Endometrial microvascular endothelial cells (primary cell): ENCODE data around the gene SPRYD3. TPM values are rescaled to one million over a fixed set of nuclear protein-coding genes. Genes with fewer than 3 reads are reported as not detected.

Experiments
- in situ Hi-C: cut with HindIII; loops from 2 replicates; pipeline ENCODE4 v1.10.0; 2017; ENCODE audit warnings: low sequenced_read_pairs, low pct_unique_long_range_greater_than_20kb; ENCODE audit errors: inconsistent ontology term
- total RNA-seq: library from RNA; depleted of rRNA; stranded (reverse); fragments of >200 nt; gene quantifications from one replicate; pipeline ENCODE4 v1.2.3, GENCODE V29; 2015; ENCODE audit errors: inconsistent ontology term

The SPRYD3 gene
- total RNA-seq, 1 donor from 2014 or later: 34.1 TPM

DNA sequence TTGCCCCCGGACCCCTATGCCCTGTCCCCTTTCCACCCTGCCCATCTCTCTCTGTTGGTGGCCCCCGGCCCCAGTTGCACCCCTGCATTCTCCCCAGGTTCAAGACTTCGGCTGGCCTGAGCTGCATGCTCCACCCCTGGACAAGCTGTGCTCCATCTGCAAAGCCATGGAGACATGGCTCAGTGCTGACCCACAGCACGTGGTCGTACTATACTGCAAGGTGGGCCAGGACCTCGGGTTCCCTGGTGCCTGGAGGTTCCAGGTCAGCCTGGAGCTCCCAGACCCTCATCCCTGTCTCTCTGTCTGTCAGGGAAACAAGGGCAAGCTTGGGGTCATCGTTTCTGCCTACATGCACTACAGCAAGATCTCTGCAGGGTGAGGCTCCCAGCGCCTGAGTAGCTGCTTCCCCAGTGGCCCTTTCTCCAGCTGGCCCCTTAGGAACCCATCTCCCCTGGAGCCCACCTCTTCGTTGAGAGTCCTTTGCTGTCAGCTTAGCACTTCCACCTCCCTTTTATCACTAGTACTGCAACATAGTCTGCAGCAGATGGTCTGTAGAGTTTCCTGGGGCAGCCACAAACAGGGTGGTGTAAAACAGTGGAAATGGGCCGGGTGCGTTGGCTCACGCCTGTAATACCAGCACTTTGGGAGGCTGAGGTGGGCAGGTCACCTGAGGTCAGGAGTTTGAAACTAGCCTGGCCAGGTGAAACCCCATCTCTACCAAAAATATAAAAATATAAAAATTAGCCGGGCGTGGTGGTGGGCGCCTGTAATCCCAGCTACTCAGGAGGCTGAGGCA, 23.5 kb downstream of the SPRYD3 start:
- in situ Hi-C loops: no loop called here

DNA sequence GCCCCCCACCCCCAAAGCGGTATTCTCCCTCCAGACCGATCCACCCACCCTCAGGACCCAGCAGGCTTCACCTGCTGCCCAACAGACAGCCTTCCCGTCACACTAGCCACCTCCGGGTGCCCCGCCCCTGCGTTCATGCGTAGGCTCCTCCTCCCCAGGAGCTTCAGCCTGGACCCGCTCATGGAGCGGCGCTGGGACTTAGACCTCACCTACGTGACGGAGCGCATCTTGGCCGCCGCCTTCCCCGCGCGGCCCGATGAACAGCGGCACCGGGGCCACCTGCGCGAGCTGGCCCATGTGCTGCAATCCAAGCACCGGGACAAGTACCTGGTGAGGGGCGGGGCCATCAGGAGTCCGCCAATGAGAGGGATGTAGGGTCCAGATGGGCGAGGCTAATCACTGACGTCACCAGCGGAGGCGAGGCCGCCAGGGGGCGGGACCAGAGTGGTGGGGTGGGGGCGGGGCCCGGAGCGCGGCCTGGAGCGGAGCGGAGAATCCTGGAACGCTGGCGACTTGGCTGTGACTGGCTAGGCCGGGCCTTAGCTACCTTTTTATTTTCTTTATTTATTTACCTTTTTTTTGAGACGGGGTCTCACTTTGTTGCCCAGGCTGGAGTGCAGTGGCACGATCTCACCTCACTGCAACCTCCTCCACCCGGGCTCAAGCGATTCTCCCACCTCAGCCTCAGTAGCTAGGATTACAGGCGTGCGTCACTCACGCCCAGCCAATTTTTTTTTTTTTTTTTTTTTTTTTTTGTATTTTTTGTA, 24.9 kb downstream of the SPRYD3 start:
- in situ Hi-C loops: no loop called here

DNA sequence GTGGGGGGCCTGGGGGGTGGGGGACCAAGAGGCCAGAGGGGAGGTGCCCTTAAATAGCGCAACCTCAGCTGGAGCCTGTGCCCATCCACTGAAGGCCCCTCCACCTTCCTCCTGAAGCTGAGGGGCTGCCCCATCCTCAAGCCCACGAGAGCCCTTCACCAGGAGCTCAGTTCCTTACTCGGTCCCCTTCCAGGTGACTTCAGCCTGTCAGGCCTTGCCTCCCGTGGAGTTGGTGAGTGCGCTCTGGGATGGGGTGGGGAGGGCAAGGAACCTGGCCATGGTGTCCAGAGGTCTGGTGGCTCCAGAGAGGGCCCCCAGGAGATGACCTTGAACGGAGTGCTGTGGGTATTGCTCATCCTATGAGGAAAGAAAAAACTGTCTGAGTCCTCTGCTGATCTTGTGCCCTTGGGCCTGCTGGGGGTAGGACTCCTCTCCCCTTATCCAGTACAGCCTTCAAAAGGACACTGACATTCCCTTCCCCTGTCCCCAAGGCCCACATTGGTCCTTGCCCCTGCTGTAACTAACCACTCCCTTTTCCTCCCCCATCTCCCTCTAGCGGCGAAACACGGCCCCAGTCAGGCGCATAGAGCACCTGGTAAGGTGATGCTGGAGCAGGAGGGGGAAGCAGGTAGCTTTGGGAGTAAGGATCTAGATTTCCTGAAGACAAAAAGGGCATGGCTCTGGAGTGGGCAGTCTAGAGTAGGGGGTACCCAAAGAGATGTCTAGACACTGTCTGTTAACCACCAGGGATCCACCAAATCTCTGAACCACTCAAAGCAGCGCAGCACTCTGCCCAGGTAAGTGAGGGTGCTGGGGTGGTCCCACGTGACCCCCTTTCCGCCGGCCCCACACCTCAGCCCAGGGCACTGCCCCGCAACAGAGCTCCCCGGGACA, 25.7 kb downstream of the SPRYD3 start:
- in situ Hi-C loops: no loop called here

- in situ Hi-C loops: no loop called here
Observed at GRCh38 chr12:53052419-53053217, 26.6 kb downstream of the SPRYD3 start.

DNA sequence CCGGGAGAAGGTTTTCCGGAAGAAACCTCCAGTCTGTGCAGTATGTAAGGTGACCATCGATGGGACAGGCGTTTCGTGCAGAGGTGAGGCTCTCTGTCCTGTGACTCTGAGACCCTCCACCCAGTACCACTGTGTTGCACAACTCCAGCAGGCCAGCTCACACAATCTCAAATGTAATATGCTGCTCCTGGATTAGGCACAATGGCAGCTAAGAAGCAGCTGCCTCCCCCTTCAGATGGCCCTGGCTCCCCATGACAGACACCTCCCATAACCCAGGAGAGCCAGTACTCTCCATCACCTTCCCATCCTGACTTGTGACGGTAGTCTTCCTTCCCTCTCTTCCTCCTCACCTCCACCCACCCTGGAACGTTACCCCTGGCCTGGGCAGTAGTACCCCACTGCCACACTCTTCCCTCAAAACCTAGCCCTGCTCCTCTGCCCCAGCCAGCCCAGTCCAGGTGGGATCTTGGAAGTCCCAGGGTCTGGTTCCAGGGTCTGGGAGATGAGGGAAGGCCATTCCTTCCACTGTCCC, 27.2 kb downstream of the SPRYD3 start:
- in situ Hi-C loops: no loop called here

GRCh38 chr12:53051058-53051880, 27.9 kb downstream of the SPRYD3 start:
- in situ Hi-C loops: no loop called here

GRCh38 chr12:53050426-53051057, 28.6 kb downstream of the SPRYD3 start:
- in situ Hi-C loops: no loop called here

DNA sequence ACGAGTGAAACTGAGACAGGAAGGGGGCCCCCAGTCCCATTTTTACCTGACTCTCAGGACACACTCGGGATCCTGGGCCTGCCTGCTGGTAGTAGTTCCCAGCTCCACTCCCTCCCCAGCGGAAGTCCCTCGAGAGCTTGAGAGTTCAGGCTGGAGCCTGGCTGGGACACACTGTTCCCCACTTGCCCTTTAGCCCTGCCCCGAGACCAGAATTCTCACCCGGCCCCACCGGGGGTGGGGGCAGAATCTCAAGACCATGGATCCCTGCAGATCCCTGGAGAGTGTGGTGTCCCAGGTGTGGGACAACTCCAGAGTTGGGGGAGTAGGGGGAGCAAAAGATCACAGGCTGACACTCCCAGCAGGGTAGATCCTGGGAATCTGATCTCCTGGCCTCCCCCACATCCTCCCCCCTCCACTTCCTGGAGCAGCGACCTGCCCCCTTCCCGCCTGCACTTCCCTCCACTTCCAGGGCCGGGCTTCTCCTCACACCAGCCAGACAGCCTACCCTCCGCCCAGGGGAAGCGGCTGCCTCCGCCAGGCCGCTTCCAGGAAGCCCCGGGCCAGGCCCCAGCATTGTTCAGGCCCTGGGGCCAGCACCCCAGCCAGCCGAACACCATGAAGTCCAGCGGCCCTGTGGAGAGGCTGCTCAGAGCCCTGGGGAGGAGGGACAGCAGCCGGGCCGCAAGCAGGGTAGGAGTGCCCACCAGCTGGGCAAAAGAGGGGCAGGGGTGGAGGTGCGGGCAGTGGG, 29.4 kb downstream of the SPRYD3 start, which contains the start of gene TNS2:
TNS2 (plus strand) TSS at position 495 of the 748 bp plus-strand sequence; CDS start at position 616, 121 bp downstream.
- in situ Hi-C loops: no loop called here

GRCh38 chr12:53048780-53049401, 30.3 kb downstream of the SPRYD3 start:
- in situ Hi-C loops: no loop called here

DNA sequence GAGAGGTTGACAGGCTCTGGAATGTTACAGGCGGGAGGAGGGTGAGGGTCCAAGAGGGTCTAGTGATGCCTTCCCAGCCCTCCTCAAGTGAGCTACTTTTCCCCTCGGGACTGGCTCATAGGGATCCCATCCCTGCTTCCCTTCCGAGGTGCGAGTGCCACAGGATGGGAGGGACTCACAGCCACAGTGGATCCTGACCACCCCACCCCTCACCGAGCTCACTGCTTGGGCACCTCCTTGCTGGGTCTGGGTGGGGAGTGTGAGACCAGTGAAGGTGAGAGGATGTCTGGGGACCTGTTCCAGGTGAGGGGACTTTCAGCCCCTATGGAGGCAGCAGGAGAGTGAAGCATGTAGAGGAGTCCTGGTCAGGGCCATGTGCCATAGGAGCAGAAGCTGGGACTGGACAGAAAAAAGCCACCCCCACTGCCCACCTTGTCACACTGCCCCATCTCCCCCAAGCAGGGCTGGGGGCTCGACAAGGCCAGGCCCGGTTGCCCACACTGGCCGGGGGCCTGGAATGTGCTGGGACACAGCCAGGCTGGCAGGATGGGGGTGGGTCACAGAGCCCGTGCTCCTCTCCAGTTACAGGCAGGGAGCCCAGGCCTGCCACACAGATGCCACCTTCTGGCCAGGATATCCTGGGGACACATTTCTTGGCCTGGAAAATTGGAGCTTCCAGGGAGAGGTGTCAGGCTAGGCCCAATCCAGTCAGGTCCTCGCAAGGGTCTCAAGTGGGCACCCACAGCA, 31.0 kb downstream of the SPRYD3 start:
- in situ Hi-C loops: no loop called here

DNA sequence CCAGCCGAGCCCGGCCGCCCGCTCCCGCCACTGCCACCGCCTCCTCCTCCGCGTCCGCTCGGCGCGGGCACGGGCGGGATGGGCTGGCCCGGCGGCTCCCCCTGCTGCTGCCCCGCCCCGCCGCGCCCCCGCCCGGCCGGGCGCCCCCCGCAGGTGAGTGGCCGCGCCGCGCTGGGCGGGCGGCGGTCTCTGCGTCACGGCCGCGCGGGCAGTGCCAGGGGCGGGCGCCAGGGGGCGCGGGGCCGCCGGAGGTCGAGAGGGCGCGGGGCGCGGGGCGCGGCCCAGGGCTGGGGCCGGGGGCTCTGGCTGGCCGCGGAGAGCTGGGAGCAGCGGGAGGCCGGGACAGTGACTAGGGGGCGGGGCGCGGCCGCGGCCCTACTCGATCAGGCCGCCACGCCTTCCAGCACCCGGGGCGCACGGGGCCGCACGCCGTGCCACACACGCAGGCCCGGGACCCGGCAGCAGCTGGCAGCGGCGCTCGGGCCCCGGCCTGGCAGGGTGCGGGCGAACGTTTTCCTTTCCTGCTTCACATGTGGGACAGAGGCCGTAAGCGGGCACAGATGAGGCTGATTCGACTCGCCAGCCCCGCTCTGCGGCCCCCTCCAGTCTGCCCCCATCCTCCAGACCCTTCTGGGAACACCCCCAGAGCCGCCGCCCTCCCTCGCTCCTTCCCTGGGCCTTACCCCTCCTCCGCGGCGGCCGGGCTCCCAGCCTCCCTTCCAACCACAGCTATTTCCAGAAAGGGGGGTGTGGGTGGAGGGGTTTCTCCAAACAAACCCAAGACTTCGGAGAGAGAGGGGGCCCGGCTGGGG, 31.8 kb downstream of the SPRYD3 start:
- in situ Hi-C loops: no loop called here

DNA sequence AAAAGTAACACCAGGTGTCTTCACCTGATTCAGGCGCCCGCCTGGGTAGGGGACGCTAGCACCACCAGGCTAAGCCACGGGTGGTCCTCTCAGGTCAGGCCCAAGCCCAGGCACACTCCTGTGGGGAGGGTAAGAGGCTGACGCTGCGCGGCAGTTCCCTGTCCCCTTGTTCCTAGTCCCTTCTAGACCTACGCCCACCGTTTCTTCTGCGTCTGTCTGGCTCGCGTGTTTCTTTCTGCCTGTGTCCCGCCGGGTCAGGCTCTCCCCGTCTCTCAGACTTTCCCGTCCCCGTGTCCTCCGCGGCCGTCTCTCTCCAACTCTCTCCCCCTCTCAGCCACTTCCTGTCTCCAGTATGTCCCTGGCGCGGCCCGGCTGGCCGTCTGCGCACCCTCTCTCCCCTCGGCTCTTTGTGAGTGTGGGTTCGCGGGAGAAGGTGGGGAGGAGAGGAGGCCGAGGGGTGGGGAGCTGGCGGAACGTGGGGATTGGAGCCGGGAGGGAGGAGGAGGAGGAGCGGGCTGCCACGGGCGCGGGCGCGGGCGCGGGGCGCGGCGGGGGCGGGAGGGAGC, 32.5 kb downstream of the SPRYD3 start:
- in situ Hi-C loops: no loop called here

DNA sequence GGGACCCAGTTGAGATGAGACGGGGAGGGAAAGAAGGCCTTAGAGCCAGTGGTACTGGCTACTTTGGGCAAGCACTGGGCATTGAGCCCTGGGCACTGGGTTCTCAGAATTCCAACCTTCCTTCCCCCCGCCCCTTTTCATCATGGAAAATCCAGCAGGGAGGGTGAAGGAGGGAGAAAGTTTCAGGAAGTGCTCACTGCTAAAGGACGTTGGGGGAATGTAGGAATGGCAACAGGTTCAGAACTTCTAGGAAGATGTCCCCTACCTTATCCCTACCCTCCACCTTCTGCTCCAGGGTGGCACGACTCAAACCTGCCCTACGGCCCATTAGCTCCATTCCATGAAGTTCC, 33.5 kb downstream of the SPRYD3 start:
- in situ Hi-C loops: no loop called here
